Psoas muscle (tissue), 8 donors: ENCODE data around the gene RHEX. TPM values are rescaled to one million over a fixed set of nuclear protein-coding genes. Genes with fewer than 3 reads are reported as not detected.

Source experiments
- ATAC-seq, 4 donors: fragments of 200-7000 bp; cut with Tn5 transposase; one replicate each; pipeline ENCODE4 v1.9.1; 2020; ENCODE audit warnings: moderate library complexity in 3 of 4, mild to moderate bottlenecking in 2 of 4
- DNase-seq, 2 donors: peaks; one replicate each; pipeline ENCODE4 v3.0.0-alpha.2; 2020
- H3K27ac ChIP-seq: fragments of 200-600 bp; one replicate; pipeline ENCODE4 v1.8.0; 2022
- H3K27me3 ChIP-seq, 3 donors: fragments of 200-600 bp in 1 of 3; one replicate each; pipeline versions ENCODE4 v1.6.1 to v1.8.0; 2013 to 2022; ENCODE audit warnings: low read length in 2 of 3, mild to moderate bottlenecking in 2 of 3, moderate library complexity in 1 of 3; ENCODE audit not compliant: insufficient read depth in 3 of 3
- H3K36me3 ChIP-seq, 2 donors: fragments of 200-600 bp in 1 of 2; one replicate each; pipeline versions ENCODE4 v1.6.1 to v1.8.0; 2013 to 2022; ENCODE audit warnings: low read depth in 1 of 2, mild to moderate bottlenecking in 1 of 2, moderate library complexity in 1 of 2; ENCODE audit not compliant: insufficient read depth in 1 of 2
- H3K4me1 ChIP-seq: fragments of 200-600 bp; one replicate; pipeline ENCODE4 v1.8.0; 2022
- H3K4me3 ChIP-seq: fragments of 200-600 bp; one replicate; pipeline ENCODE4 v1.8.0; 2022; ENCODE audit warnings: mild to moderate bottlenecking
- H3K9me3 ChIP-seq: fragments of 200-600 bp; one replicate; pipeline ENCODE4 v1.8.0; 2022
- WGBS, 3 donors: extraction: QIAGEN DNeasy Blood & Tissue Kit; methylation state at CpG; one replicate each; pipeline versions ENCODE4 v1.1.6 to v1.1.7; 2013; 5-methylcytosine and 5-hydroxymethylcytosine counted together
- intact Hi-C, 2 donors: fragments of 100-400 bp; cut with DNase I; formaldehyde crosslinking; loops; one replicate each; pipeline versions ENCODE4 v1.11.0 to v1.14.2; 2022
- polyA plus RNA-seq, 3 donors: library from polyadenylated mRNA; stranded (reverse); fragments of 200-250 nt; gene quantifications; one replicate each; pipeline ENCODE4 v1.2.3, GENCODE V29; 2013
- total RNA-seq, 4 donors: library from RNA; stranded (reverse); fragmentation: NEBNext Ultra II Directional in 2 of 4; extraction: Animal tissue kit (Norgen Biotek cat#: 25700) in 2 of 4; gene quantifications; one replicate each; pipeline versions ENCODE4 v1.2.1 to v1.2.4, GENCODE V29; 2021 to 2023
- TF ChIP-seq, protein P1 (sequence below): fragments of 200-600 bp; IDR thresholded peaks from one replicate; pipeline ENCODE4 v1.8.0; 2022; ENCODE audit warnings: antibody characterized with exemption
- donor health status: healthy with polysubstance abuse.
- donor health status: DM: no; HTN: no; CAD: no; lungs with moderate emphysema.
- donor health status: Bipolar disorder and iron deficiency.
- donor health status: healthy.
- donor health status: DM: yes; HTN: yes; CAD: no.
- donor health status: DM: no; HTN: no; CAD: no.
- donor health status: DM: no; HTN: no; CAD: no.
- donor health status: DM: yes; HTN: yes; CAD: no.

The RHEX gene
- total and polyA plus RNA-seq, 7 donors = 0.13 to 0.95 (median 0.40) TPM; not detected in 1

DNA sequence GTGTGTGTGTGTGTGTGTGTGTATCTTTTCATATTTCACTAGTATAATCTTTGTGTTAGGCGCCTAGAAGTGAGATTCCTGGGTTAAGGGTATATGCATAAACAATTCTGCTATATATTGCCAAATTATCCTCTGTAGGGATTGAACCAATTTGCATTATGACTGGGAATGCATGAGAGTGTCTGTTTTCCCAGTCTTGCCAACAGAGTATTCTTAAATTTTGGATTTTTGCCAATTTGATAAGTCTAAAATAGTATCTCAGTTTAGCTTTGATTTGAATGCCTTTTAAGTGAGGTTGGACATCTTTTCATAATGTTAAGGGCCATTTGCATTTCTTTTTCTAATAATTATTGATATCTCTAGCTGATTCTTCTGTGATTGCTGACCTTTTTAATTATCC, 72.4 kb downstream of the RHEX start:
- TF ChIP-seq, protein P1, sequence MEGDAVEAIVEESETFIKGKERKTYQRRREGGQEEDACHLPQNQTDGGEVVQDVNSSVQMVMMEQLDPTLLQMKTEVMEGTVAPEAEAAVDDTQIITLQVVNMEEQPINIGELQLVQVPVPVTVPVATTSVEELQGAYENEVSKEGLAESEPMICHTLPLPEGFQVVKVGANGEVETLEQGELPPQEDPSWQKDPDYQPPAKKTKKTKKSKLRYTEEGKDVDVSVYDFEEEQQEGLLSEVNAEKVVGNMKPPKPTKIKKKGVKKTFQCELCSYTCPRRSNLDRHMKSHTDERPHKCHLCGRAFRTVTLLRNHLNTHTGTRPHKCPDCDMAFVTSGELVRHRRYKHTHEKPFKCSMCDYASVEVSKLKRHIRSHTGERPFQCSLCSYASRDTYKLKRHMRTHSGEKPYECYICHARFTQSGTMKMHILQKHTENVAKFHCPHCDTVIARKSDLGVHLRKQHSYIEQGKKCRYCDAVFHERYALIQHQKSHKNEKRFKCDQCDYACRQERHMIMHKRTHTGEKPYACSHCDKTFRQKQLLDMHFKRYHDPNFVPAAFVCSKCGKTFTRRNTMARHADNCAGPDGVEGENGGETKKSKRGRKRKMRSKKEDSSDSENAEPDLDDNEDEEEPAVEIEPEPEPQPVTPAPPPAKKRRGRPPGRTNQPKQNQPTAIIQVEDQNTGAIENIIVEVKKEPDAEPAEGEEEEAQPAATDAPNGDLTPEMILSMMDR = no peak
- intact Hi-C loops = no loop called here
- ATAC-seq (no peak), DNase-seq (no peak)
- Histone ChIP-seq H3K27me3 (no peaks in the 10 kb centered on the region), H3K27ac (no peak overlapping the region), H3K36me3 (no peaks in the 10 kb centered on the region), H3K4me1 (no peaks in the 10 kb centered on the region), H3K4me3 (no peak overlapping the region), H3K9me3 (peaks cover 9% of the 10 kb centered on the region)
- WGBS, 3 donors = 87 to 97% (median 92%) methylated on average over 1 of the region's 1 CpG

DNA sequence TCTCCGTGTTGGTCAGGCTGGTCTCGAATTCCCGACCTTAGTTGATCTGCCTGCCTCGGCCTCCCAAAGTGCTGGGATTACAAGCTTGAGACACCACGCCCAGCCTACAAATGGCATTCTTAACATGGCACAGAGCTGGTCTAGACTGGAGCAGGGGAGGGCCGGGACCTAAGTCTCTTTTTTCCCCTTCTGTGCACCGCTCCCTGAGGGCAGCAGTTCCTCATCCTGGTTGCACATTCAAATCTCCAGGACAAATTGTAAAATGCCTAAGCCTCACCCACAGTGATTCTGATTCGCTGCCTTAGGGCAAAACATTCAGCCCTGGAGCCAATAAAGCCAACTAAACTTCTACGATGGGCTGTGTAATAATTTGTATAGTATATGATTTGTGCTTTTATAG, 74.4 kb downstream of the RHEX start:
- Histone ChIP-seq H3K4me1 (no peaks in the 10 kb centered on the region), H3K27me3 (no peaks in the 10 kb centered on the region), H3K9me3 (no peaks in the 10 kb centered on the region), H3K27ac (no peak overlapping the region), H3K4me3 (no peak overlapping the region), H3K36me3 (no peaks in the 10 kb centered on the region)
- intact Hi-C loops = no loop called here
- 94 to 96% (median 95%) methylated on average over 9 of the region's 9 CpGs for WGBS, 3 donors
- no peak for DNase-seq
- no peak for ATAC-seq
- TF ChIP-seq, protein P1 = no peak

DNA sequence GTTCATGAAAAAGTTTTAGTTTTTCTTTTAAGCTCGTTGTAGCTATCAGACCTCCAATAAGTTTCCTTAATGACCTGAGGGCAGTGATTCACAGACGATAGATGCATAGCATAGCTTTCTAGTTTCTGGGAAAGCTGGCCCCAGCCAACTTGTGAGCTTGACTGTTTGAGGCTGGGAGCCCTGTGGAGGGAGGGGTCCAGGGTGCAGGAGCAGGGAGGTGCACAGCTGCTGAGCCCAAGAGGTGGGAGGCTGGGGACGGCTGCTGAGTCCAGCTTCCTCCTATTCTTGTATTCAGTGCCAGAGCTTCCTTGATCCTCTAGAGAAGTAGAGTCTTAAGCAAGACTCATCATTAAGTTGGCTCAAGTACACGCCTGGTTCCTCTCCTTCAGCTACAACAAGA, 75.2 kb downstream of the RHEX start:
- WGBS, 3 donors = 49 to 56% (median 55%) methylated on average over 4 of the region's 4 CpGs
- Histone ChIP-seq H3K4me1 (no peaks in the 10 kb centered on the region), H3K27ac (no peak overlapping the region), H3K9me3 (no peaks in the 10 kb centered on the region), H3K27me3 (no peaks in the 10 kb centered on the region), H3K4me3 (no peak overlapping the region), H3K36me3 (no peaks in the 10 kb centered on the region)
- intact Hi-C loops = no loop called here
- no peak for ATAC-seq
- TF ChIP-seq, protein P1 = no peak
- DNase-seq = no peak

DNA sequence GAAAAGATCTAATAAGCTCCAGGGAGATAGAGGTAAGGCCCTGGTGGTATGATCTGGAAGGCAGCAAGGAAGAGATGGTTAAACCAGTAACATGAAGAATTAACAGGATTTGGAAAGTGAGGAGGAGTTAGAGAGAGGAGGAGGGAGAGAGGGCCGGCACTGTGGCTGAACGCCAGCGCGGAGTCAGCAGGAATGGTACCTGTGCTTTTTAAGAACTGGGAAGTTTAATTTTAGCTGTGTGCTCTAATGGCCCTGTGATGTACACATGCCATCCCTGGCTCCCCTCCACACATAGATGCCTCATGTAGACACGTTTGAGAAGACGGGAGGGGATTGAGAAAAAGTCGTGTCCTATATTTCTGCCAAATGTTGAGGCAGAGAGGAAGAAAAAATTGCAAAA, 78.1 kb downstream of the RHEX start:
- DNase-seq (no peak), ATAC-seq (peak; percentile 68 to 91 (median 79))
- Histone ChIP-seq H3K9me3 (no peaks in the 10 kb centered on the region), H3K4me3 (no peak overlapping the region), H3K4me1 (no peaks in the 10 kb centered on the region), H3K27me3 (no peaks in the 10 kb centered on the region), H3K36me3 (no peaks in the 10 kb centered on the region), H3K27ac (no peak overlapping the region)
- TF ChIP-seq, protein P1 = no peak
- intact Hi-C loops = no loop called here
- WGBS, 3 donors = 37 to 57% (median 51%) methylated on average over 7 of the region's 7 CpGs

DNA sequence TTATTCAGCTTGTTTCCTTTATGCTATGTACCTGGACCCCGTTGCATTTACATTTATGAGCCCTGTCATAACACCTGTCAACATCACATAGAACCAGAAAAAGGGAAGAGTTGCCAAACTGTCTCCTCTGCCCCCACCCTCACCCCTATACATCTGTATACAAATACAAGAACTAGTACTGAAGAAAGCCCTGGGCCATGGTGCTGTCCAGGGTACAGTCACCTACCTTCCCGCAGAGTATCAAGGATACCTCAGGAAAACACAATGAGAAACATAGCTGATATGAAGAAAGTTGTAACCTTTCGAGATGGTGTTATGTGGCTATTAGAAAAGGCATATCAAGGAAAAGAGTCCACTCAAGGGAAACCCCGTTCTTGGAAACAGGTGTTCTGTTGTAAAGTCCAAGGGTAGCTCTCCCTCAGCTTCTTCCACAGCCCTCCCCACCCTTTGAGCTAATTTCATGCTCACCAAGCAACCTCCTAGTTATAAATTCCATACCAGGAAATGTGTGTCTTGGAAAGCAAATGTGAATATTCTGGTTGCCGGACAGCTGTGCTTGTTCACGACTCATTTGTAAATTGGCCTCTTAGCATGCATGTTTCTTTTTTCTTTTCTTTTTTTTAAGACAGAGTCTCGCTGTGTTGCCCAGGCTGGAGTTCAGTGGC, 80.9 kb downstream of the RHEX start:
- Histone ChIP-seq H3K4me1 (no peaks in the 10 kb centered on the region), H3K27ac (no peak overlapping the region), H3K27me3 (no peaks in the 10 kb centered on the region), H3K4me3 (no peak overlapping the region), H3K36me3 (no peaks in the 10 kb centered on the region), H3K9me3 (no peaks in the 10 kb centered on the region)
- intact Hi-C loops = no loop called here
- 62 to 74% (median 67%) methylated on average over 7 of the region's 7 CpGs for WGBS, 3 donors
- DNase-seq (no peak), ATAC-seq (no peak)
- TF ChIP-seq, protein P1 = no peak
